DMS153 (cell line): ENCODE measurements around the gene ZNF583.

Experiments used
- DNase-seq: peaks from one replicate; lab custom pipeline; 2025; lab: John Stamatoyannopoulos, UW

The ZNF583 gene

DNA sequence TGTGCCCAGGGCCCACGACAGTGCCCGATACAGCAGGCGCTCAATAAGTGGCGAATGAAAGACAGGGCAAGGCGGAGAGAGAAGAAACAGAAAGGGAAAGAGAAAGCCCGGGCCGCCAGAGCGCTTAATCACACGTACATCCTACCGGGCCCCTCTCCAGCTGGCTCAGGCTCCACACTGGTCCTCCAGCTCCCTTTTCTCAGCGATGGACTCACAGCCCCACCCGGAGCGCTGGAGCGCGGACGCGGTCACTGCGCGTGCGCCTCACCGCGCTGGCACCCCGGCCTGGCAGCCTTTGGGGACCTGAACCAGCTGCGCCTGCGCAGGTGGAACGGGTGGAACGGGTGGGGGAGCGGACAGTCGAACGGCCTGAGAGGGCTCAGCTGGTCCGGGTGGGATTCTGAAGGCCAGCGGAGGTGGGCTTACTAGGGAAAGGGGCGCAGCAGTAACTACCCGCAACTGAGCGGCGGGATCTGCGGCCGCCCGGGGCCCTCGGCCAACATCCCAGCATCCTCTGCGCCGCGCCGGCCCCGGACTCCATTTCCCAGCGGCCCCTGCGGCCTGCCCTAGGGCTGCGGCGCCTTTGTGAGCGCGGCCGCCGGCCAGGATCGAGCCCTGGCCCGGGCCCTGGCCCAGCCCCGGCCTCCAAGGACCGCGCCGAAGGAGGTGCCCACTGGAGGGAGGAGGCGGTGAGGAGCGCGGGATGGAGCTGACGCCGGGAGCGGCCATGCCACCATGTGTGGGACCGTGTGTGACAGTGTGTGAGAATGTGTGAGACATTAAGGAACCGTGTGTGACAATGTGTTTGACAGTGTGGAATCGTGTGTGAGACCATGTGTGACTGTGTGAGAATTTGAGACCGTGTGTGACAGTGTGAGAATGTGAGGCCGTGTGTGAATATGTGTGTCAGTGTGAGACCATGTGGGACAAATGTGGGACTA, at the start of gene ZNF583:
TSS of gene ZNF583 (plus strand) at position 569 of the 941 bp plus-strand sequence. CDS start 2,783 bp downstream, outside the sequence.
- no peak for DNase-seq

DNA sequence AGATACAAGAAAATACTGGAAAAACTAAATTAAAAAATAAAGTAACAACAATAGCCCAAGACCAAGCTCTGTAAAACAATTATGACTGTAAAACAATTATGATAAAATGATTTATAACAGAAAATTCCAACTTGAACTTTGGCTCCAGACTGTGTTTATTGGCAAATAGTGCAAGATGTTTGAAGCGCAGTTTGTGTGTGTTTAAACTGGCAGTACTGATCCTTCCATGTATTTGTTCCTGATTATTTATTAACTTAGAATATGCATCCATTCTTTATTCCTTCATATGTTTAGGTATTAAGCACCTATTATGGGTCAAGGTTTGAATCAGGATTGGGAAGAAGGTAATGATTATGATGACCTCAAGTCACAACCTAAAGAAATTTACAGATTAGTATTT, 48.6 kb upstream of the ZNF583 start:
- no peak for DNase-seq

DNA sequence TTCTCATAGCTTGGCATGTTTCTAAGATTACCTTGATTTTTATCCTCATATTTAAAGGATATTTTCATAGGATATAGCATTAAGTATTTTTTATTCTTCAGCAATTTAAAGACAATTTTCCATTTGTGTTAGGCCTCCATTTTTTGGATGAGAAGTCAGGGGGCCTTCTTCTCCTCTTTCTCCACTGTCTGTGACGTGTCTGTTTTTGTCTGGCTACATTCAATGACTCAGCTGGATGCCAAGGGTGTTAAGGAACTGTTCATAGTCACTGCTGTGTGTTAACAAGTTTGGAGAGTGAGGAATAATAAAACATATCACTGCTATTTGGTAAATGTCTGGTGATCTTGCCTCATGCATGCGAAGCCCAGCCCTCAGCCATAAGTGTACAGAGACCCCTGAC, 47.2 kb upstream of the ZNF583 start:
- DNase-seq, result no peak

DNA sequence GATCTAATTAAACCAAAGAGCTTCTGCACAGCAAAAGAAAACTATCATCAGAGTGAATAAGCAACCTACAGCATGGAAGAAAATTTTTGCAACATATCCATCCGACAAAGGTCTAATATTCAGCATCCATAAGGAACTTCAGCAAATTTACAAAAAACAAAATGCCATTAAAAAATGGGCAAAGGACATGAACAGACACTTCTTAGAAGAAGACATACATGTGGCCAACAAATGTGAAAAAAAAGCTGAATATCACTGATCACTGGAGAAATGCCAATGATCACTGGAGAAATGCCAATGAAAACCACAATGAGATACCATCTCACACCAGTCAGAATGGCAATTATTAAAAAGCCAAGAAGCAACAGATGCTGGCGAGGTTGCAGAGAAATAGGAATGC, 43.3 kb upstream of the ZNF583 start:
- DNase-seq, result no peak

DNA sequence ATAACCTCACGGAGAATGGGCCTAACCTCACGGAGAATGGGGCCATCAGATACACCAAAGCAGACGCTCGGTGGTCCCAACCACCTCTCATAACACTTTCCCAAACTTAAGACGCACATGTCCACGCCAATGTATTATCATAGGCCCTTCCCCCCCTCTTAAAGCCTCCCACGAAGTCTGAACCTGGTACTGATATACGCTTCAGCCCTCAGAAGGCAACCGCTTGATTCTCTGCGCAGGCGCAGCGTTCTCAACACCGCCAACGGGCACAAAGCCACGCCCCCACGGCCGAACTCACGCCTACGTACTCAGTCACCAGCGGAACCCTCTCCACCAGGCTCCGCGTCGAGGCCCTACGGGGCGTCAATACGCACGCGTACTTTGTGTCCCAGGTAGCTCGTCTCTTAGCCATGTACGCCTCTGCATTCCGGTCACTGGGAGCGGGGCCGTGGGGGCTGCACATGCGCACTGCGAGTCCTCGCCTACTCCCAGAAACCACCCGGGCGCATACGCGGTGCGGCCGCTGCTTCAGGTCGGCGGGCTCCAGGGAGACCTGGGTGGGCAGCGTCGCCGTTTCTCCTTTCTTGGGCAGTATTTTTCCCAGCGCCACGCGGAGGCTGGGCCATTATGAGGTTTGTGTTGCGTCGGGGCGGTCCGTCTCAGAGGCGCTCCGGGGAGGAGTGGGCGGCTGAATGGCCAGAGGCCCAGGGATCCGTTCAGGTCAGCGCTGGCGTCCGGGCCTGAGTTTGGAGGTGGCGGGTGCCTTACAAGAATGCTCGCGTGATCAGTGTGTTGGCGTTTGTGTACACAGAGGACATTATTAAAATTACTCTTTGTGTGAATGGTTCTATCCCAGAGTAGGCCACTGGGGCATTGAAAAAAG, 36.1 kb upstream of the ZNF583 start:
- DNase-seq, result no peak

DNA sequence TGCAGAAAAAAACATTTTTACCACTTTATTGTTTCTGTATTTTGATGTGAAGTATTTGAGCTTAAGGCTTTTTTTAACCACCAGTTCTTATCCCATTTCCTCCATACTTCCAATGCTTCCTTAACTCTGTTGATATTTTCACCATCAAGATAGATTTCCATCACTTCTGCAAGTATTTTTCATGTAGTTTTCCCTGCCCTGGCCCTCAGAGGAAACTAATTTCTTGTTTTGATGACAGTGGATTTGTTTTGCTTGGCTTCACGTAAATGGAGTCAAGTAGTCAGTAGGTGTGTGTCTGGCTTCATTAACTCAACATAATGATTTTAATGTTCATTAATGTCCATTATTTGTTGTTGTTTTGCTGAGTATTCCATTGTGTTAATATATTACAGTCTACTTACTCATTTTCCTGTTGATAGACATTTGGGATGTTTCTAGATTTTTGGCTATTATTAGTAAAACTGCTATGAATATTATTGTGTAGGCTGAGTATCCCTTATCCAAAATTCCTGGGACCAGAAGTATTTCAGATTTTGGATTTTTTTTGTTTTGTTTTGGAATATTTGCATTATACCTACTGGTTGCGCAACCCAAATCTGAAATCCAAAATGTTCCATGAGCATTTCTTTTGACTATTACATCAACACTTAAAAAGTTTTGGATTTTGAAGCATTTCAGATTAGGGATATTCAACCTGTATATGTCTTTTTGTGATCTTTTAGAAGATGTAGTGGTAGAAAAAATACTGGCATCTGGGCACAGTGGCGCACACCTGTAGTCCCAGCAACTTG, 34.1 kb upstream of the ZNF583 start:
- DNase-seq, result no peak

DNA sequence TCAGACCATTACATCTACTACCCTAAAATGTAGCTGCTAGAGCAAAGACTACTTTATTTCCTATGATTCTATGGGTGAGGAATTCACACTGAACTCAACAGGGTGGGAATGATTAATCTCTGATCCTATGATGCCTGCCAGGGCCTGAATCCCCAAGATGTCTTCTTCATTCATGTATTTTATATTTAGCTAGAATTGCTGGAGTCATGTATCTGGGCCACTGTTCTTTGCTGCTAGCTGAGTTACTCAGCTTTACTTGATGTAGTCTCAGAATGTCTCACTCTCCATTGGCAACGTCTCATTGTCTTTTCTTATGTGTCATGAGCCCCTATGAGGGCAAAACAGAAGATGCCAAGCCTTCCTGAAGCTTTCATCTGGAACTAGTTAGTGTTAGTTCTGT, 31.9 kb upstream of the ZNF583 start:
- DNase-seq, result no peak

DNA sequence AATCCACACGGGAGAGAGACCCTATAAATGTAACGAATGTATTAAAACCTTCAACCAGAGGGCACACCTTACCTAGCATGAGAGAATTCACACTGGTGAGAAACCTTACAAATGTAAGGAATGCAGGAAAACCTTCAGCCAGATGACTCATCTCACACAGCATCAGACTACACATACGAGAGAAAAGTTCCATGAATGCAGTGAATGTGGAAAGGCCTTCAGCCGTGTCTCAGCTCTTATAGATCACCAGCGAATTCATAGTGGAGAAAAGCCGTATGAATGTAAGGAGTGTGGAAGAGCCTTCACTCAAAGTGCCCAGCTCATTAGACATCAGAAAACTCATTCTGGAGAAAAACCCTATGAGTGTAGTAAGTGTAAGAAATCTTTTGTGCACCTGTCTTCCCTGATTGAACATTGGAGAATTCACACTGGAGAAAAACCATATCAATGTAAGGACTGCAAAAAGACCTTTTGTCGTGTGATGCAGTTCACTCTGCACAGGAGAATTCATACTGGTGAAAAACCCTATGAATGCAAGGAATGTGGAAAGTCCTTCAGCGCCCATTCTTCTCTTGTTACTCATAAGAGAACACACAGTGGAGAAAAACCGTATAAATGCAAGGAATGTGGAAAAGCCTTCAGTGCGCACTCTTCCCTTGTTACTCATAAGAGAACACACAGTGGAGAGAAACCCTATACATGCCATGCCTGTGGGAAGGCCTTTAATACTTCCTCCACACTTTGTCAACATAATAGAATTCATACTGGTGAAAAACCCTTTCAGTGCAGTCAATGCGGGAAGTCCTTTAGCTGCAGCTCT, 26.8 kb upstream of the ZNF583 start:
- DNase-seq, result no peak

DNA sequence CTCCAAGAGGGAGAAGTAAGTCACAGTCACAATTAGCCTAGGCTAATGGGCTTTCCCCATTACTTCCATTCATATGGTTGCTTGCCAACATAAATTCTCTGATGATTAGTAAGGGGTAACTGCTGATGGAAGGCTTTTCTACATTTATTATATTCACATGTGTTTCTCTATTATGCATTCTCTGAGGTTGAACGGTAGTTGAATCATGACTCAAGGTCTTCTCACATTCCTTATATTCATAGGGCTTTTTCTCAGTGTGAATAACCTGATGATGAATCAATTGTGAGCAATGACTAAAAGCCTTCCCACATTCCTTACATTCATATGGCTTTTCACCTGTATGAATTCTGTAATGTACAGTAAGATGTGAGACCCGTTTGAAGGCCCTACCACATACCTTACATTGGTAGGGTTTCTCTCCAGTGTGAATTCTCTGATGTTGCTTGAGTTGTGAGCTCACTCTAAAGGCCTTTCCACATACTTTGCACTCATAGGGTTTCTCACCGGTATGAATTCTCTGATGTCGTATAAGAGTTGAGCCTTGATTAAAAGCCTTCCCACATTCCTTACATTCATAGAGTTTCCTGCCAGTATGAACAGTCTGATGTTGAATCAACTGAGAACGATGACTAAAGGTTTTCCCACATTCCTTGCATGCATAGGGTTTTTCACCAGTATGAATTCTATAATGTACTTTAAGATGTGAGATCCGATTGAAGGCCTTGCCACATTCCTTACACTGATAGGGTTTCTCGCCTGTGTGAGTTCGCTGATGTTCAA, 20.1 kb upstream of the ZNF583 start:
- no peak for DNase-seq

DNA sequence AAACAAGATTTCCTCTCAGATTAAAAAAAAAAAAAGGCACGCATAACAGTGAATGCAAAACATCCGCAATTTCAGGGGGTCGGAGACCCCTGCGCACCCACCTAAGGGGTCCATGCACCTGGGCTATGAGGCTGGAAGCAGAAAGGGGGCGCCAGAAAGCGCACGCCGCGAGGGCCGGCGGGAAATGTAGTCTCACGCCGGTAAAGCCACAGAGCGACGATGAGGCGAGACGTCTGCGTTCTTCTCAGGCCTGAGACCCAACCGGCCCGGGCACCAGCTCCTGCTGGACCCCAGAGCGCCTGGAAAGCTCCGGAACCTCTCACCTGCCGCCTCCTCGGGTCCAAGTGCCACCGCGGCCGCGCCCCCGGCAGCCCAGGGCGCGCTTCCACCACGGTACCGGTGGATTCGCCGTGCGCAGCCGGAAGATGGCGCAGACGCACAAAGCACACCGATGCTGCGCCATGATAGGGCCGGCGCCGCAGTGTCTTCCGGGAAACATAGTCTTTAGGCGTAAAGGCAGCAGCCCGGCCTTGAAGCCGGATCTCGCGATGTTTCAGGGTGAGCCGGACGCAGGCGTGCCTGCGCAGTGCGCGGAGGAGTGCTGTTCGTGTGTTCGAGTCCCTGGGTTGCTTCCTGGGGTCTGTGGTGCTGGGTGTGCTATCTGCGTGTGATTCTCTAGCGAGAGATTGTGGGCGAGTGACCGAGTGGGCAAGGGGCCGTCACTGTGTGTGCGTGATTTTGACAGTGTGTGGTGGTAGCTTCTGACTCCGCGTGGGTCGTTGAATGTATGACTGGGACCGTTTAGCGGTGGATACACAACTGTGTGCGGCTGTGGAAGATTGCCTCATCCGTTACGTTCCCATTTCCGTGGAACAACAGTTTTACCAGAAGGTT, 10.8 kb upstream of the ZNF583 start, which contains the start of gene ZNF582:
TSS of gene ZNF582 (minus strand) at position 416 of the 894 bp plus-strand sequence. CDS start 1,782 bp downstream, outside the sequence.
- DNase-seq, result no peak

DNA sequence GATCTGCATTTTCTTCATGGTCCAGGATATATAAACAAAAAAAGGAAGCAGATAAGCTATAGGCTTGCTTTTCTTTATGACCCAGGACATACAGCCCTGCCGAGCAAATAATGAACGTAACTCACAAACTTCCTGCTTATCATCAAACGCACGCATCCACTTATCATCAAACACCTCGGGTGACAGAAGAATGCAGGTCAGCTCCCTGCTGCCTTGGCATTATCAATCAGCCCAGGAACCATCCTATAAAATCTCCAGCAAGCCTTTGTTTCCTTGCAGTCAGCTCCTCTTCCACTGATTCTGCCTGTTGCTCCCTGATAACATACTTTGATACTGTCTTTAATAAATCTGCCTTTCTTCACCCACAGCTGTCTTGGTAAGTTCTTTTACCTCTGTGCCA, 5.3 kb upstream of the ZNF583 start:
- no peak for DNase-seq

DNA sequence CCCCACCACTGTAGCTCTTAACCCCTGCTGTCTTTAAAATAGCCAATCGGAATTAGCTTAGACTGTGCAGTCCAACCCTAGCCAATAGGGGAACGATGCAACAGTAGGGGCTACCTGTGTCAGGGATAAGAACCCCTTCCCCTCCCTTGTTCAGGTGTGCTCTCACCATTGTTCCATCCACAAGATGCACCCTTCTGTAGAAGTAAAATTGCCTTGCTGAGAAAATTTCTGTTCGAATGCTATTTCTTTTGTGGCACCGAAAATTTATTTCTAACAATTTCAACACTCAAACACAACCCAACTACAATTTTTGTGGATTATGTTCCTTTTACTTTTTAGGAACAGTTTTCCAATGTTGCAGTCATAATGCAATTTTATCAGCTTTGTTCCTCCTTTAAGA, 3.6 kb upstream of the ZNF583 start:
- no peak for DNase-seq

DNA sequence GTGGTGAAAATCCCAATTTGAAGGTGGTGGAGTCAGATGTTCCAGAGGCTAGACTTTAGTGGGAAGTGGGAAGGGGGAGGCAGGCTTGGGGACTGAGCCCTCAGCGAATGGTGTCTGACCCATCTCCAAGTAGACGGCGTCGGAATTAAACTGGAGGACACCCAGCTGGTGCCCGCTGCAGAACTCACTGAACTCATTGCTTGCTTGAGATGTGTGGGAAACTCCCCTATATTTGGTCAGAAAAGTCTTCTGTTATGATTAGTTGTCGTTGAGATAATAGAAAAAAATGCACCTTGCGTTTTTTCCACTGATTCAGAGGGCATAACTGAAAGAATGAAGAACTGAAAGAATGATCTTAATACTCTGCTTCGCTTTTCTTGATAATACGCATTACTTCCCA, 871 bp upstream of the ZNF583 start:
- no peak for DNase-seq

DNA sequence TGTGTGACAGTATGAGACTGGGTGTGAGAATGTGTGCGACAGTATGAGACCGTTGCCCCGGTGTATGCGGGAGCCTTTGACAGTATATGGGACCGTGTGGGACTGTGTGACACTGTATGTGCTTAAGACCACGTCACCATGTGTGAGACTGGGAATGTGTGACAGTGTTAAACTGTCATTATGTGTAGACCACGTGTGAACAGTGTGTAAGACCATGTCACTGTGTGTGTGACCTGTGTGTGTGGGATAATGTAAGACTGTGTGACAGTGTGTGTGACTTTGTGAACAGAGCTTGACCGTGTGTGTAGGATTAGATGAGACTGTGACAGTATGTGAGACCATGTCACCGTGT, 549 bp downstream of the ZNF583 start:
- DNase-seq, result no peak

DNA sequence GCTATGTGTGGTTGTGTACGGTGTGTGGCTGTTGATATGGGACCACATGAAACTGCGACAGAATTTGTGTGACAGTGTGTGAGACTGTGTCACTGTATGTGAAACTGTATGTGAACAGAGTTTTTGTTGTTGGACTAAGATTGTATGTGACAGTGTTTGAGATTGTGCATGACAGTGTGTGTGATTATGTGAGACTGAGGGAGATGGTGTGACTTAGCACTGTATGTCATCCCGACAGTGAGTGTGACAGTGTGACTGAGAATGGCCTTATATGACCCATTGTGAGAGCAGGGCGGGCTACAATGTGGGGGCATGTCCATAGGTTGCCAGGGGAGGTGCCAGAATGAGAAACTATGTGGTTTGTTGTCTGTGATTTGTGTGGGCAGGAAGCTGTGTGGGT, 930 bp downstream of the ZNF583 start:
- no peak for DNase-seq

DNA sequence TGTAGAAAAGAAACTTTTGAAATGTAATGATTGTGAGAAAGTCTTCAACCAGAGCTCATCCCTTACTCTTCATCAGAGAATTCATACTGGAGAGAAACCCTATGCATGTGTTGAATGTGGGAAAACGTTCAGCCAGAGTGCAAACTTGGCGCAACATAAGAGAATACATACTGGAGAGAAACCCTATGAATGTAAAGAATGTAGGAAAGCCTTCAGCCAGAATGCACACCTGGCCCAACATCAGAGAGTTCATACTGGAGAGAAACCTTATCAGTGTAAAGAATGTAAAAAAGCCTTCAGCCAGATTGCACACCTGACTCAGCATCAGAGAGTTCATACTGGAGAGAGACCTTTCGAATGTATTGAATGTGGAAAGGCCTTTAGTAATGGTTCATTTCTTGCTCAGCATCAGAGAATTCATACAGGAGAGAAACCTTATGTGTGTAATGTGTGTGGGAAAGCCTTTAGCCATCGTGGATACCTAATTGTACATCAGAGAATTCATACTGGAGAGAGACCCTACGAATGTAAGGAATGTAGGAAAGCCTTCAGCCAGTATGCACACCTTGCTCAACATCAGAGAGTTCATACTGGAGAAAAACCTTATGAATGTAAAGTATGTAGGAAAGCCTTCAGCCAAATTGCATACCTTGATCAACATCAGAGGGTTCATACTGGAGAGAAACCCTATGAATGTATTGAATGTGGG, 19.3 kb downstream of the ZNF583 start:
- no peak for DNase-seq

DNA sequence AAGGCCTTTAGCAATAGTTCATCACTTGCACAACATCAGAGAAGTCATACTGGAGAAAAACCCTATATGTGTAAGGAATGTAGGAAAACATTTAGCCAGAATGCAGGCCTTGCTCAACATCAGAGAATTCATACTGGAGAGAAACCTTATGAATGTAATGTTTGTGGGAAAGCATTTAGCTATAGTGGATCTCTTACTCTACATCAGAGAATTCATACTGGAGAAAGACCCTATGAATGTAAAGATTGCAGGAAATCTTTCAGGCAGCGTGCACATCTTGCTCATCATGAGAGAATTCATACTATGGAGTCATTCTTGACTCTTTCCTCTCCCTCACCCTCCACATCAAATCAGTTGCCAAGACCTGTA, 19.8 kb downstream of the ZNF583 start:
- DNase-seq, result no peak

DNA sequence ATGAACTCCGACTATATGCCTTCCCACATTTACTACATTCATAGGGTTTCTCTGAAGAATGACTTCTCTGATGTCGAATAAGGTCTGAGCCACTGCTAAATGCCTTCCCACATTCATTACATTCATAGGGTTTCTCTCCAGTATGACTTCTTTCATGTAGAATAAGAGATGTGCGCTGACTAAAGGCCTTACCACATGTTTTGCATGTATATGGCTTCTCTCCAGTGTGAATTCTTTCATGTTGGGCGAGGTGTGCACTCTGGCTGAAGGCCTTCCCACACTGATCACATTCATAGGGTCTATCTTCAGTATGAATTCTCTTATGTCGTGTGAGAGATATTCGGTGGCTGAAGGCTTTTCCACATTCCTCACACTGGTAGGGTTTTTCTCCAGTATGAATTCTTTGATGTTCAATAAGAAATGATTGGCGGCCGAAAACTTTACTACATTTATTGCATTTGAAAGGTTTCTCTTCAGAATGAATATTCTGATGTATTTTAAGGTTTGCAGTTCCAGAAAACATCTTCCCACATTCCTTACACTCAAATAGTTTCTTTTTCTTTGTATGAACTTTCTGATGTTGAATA, 37.2 kb downstream of the ZNF583 start:
- no peak for DNase-seq
